ENCODE data around the gene KDM3B. TPM values are rescaled to one million over a fixed set of nuclear protein-coding genes. Genes with fewer than 3 reads are reported as not detected.

Gene KDM3B
- total RNA-seq, 1 donor from 2014 or later, result 40.7 TPM

DNA sequence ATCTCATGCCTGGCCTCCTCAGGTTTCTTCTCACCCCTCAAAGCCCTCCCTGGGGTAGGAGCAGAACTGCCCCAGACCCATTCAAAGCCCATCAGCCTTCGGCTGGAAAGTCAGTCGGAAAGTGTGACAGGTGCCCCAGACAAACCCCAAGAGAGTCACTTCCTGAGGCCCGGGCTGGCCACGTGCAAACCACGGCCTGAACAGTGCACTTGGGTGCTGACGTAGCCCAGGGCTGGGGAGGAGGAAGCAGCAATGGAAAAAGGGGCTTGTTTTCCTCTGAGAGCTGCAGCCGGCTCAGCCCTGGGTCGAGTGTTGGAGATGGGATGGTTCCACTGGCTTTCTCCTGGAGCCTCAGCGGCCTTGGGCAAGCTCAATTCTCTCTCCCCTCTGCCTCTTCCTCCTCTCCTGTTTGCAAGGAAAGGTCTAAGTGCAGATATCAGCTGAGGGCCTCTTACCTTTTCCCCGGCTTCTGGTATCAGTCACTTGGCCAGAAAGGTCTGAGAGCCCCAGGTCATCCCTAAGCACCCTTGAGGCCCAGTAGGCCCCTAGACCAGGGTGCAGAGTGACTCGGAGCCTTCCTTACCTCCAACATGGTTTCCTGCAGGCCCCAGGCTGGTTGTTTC lies 106.9 kb downstream of the KDM3B start:
- Histone ChIP-seq H3K4me1 (peaks cover 62% of the 10 kb centered on the region), H3K27ac (replicated peaks) (no peak overlapping the region)
- intact Hi-C loops (cut with micrococcal nuclease), result loop anchor here (5.0 kb wide), 1 partner anchor 43 kb away; no protein-coding TSS in a partner anchor

DNA sequence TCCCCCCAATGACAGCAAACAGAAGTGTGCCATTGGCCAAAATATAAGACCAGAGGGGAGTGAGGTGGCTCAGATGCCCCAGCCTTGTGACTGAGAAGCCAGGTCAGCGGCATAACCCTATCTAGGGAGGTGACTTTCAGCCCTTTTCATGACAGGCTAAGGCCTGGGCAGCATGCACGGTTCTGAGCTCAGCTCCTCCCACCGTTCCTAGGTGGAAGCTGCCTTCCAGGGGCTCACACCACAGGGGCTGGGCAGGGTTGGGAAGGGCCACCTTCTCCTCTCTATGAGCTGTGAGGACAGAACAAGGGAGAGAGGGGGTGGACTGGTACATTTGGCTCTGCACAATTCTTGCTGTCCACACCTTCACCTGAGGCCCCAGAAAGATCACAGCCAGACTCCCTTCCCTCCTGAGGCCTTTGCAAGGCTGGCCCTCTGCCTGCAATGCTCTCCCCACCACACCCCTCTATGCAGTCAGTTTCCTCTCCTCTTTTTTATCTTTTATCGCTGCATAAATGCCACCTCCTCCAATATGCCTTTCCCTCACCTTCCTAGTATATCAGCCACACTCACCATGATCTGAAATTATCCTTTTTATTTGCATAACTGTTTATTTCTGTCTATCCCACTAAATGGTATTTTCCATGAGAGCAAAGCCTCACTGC lies 107.7 kb downstream of the KDM3B start:
- no peaks in the 10 kb centered on the region for H3K9me3 ChIP-seq (replicated peaks)
- H3K27me3 ChIP-seq (ENCODE audit: low read depth), result no peaks in the 10 kb centered on the region
- TF ChIP-seq, protein P1, sequence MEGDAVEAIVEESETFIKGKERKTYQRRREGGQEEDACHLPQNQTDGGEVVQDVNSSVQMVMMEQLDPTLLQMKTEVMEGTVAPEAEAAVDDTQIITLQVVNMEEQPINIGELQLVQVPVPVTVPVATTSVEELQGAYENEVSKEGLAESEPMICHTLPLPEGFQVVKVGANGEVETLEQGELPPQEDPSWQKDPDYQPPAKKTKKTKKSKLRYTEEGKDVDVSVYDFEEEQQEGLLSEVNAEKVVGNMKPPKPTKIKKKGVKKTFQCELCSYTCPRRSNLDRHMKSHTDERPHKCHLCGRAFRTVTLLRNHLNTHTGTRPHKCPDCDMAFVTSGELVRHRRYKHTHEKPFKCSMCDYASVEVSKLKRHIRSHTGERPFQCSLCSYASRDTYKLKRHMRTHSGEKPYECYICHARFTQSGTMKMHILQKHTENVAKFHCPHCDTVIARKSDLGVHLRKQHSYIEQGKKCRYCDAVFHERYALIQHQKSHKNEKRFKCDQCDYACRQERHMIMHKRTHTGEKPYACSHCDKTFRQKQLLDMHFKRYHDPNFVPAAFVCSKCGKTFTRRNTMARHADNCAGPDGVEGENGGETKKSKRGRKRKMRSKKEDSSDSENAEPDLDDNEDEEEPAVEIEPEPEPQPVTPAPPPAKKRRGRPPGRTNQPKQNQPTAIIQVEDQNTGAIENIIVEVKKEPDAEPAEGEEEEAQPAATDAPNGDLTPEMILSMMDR (IDR thresholded peaks at IDR 0.05; ENCODE audit: borderline replicate concordance), result no peak
- H3K4me1 ChIP-seq, result peaks cover 65% of the 10 kb centered on the region
- intact Hi-C loops (cut with micrococcal nuclease), result no loop called here
- H3K4me3 ChIP-seq, result no peak overlapping the region
- H3K36me3 ChIP-seq, result no peaks in the 10 kb centered on the region
- no peak overlapping the region for H3K27ac ChIP-seq (replicated peaks)
- no peak for DNase-seq

More for the DNA sequence above, 106.9 kb downstream of the KDM3B start:
- Histone ChIP-seq H3K27me3 (ENCODE audit: low read depth) (no peaks in the 10 kb centered on the region), H3K9me3 (replicated peaks) (no peaks in the 10 kb centered on the region), H3K4me3 (no peak overlapping the region), H3K36me3 (no peaks in the 10 kb centered on the region)
- TF ChIP-seq, protein P1 (IDR thresholded peaks at IDR 0.05; ENCODE audit: borderline replicate concordance), result no peak
- DNase-seq, result no peak

DNA sequence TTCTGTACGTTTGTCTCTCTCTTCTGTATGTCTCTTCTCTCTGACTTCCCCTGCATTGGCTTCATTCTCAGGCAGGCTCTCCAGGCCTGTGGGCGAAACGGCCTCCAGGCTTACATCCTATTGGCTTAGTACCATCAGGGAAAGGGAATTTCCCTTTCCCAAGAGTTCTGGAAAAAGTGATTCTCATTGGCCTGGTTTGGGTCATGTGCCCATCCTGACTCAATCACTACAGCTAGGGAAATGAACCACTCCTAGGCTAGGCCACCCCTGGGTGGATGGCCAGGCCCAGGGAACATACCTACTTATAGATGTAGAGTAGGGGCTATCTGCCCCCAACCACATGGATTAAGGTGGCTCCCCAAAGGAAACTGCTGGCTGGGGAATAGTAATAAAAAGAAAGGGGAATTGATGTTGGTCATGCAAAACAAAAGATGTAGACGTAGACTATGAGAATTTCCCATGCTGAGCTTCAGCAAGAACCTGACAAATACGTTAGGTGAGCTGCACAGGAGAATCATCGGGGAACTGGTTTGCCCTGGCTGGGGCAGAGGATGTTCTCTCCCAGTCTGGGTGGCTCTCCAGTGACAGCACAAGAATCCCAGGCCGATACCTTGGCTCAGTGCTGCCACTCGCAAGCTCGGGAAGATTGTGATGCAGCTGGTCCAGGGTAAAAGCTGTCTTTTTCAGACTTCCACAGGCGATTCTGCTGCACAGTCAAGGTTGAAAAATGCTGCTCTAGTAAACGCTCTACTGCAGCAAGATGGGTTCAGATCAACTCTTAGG lies 109.0 kb downstream of the KDM3B start:
- Histone ChIP-seq H3K36me3 (no peaks in the 10 kb centered on the region), H3K4me3 (no peak overlapping the region), H3K4me1 (peaks cover 76% of the 10 kb centered on the region), H3K27ac (replicated peaks) (peak overlapping the region; percentile 36), H3K9me3 (replicated peaks) (no peaks in the 10 kb centered on the region), H3K27me3 (ENCODE audit: low read depth) (no peaks in the 10 kb centered on the region)
- TF ChIP-seq, protein P1 (IDR thresholded peaks at IDR 0.05; ENCODE audit: borderline replicate concordance), result no peak
- DNase-seq, result no peak
- intact Hi-C loops (cut with micrococcal nuclease), result no loop called here

DNA sequence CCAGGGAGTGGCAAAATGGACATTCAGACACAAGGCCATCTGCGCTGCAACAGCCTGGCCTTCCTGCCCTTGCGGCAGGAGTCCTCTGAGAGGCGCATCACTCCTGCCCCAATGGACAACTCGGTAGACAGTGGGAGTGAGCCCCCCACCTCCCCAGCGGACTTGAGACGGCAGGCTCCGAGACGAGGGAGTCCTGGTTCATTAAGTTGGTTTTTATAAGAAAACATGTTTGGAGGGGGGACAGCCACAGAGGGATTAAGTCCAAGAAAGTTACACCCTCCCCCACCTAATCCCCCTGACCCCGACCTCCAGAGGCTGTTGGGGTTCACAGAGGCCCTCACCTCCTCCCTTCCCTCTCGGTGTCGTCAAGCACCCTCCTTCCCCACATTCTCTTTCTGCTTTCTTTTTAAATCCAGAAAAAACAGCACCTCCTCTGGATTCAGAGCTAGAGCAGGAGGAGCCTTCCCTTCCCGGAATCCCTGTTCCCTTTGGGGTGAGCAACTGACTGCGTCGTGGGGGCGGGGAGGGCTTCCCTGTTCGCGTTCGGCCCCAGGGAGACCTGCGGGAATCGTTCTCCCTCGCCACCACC lies 111.0 kb downstream of the KDM3B start:
- H3K4me1 ChIP-seq, result peaks cover 79% of the 10 kb centered on the region
- no peak for DNase-seq
- H3K27ac ChIP-seq (replicated peaks), result peak overlapping the region; percentile 99
- H3K27me3 ChIP-seq (ENCODE audit: low read depth), result no peaks in the 10 kb centered on the region
- TF ChIP-seq, protein P1 (IDR thresholded peaks at IDR 0.05; ENCODE audit: borderline replicate concordance), result no peak
- no peaks in the 10 kb centered on the region for H3K9me3 ChIP-seq (replicated peaks)
- H3K4me3 ChIP-seq, result peak overlapping the region; percentile 91
- no peaks in the 10 kb centered on the region for H3K36me3 ChIP-seq
- intact Hi-C loops (cut with micrococcal nuclease), result no loop called here

DNA sequence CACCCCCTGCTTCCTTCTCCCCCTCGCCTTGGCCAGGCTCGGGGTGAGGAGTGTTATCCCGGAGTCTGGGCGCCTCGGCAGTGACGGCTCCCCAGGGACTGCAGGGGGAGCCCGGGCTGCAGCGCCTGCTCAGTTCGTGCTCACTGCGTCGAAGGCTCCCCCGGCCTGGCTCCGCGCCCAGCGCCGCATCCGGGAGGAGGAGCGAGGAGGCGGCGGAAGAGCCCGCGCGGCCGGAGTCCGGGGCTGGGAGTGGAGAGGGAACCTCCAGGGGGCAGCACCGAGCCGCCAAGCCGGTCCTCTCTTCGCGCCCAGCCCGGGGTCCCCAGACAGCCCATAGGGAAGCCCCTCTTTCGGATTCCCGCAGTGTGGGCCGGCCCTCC lies 111.5 kb downstream of the KDM3B start:
- intact Hi-C loops (cut with micrococcal nuclease), result no loop called here
- peak overlapping the region; percentile 99 for H3K27ac ChIP-seq (replicated peaks)
- no peaks in the 10 kb centered on the region for H3K36me3 ChIP-seq
- no peaks in the 10 kb centered on the region for H3K9me3 ChIP-seq (replicated peaks)
- peak; percentile 95 for DNase-seq
- peaks cover 74% of the 10 kb centered on the region for H3K4me1 ChIP-seq
- TF ChIP-seq, protein P1 (IDR thresholded peaks at IDR 0.05; ENCODE audit: borderline replicate concordance), result peak; percentile 94
- peak overlapping the region; percentile 91 for H3K4me3 ChIP-seq
- no peaks in the 10 kb centered on the region for H3K27me3 ChIP-seq (ENCODE audit: low read depth)

Measured in left ventricle myocardium inferior (tissue), 1 donor.